HepG2 (cell line): ENCODE results near the gene VPS25. TPM values are rescaled to one million over a fixed set of nuclear protein-coding genes. Genes with fewer than 3 reads are reported as not detected.

Experiments
- ATAC-seq: fragments of 200-7000 bp; cut with Tn5 transposase; 3 replicates; pipeline ENCODE4 v1.9.1; 2020; ENCODE audit warnings: mild to moderate bottlenecking, moderate library complexity
- BruUV-seq: library from RNA; stranded (reverse); fragments of 400-500 nt; replicated peaks from 2 replicates; lab custom pipeline; 2021; lab: Mats Ljungman, UMichigan
- CTCF ChIA-PET: fragments of 300-600 bp; formaldehyde crosslinking; extraction: SDS; loops from one replicate; lab custom pipeline; 2021; ENCODE audit warnings: low total read pairs, inconsistent platforms, low intra/inter-chr PET ratio; lab: Yijun Ruan, JAX
- POLR2A ChIA-PET: fragments of 350-600 bp; sonication (Branson Sonifier 250); formaldehyde crosslinking; loops from one replicate; lab custom pipeline; 2020; ENCODE audit warnings: antibody characterized with exemption, inconsistent platforms; lab: Yijun Ruan, JAX
- DNase-seq: peaks from one replicate; pipeline ENCODE4 v3.0.0-alpha.2; 2015; ENCODE audit warnings: low spot score
- FAIRE-seq: peaks from 3 replicates; lab custom pipeline; 2011; peaks lifted over from hg19 to GRCh38; lab: Jason Lieb, UNC
- H2AFZ ChIP-seq: one replicate; pipeline ENCODE4 v1.6.1; 2011; ENCODE audit warnings: low read length, inconsistent platforms
- H3K27ac ChIP-seq: fragments of 300-600 bp; 3 replicates; pipeline ENCODE4 v1.8.0; 2011; ENCODE audit warnings: mixed run types, mild to moderate bottlenecking, mixed read lengths, low read length, inconsistent platforms; ENCODE audit not compliant: insufficient read depth; ENCODE audit errors: extremely low read length
- H3K27me3 ChIP-seq, 2 experiments: fragments of 200-600 bp in 1 of 2; 2 replicates in 1 of 2; 3 replicates in 1 of 2; pipeline versions ENCODE4 v1.6.0 to v1.8.0; 2011; ENCODE audit warnings: low read length in 2 of 2, mild to moderate bottlenecking in 2 of 2, moderate library complexity in 2 of 2, inconsistent platforms in 1 of 2; ENCODE audit not compliant: insufficient read depth in 2 of 2, control insufficient read depth in 1 of 2
- H3K36me3 ChIP-seq, 2 experiments: fragments of 200-600 bp in 1 of 2; replicated peaks in 1 of 2; 2 replicates in 1 of 2; 3 replicates in 1 of 2; pipeline versions ENCODE4 v1.5.1 to v1.8.0; 2011; ENCODE audit warnings: low read length in 2 of 2, inconsistent platforms in 1 of 2; ENCODE audit not compliant: insufficient read depth in 2 of 2, control insufficient read depth in 1 of 2
- H3K4me1 ChIP-seq: 2 replicates; pipeline ENCODE4 v1.5.1; 2012; ENCODE audit warnings: low read length, inconsistent platforms; ENCODE audit not compliant: insufficient read depth
- H3K4me2 ChIP-seq: 2 replicates; pipeline ENCODE4 v1.6.0; 2011; ENCODE audit warnings: low read depth, low read length, inconsistent platforms
- H3K4me3 ChIP-seq, 3 experiments: fragments of 200-600 bp in 1 of 3; sonication (generic), shearing (Covaris generic) in 1 of 3; replicated peaks in 1 of 3; 2 replicates each; pipeline ENCODE4 v1.5.1; 2011 to 2016; ENCODE audit warnings: low read length in 3 of 3, inconsistent platforms in 2 of 3, low read depth in 2 of 3, mild to moderate bottlenecking in 2 of 3, control low read depth in 1 of 3, mixed read lengths in 1 of 3; ENCODE audit not compliant: insufficient read depth in 1 of 3
- H3K79me2 ChIP-seq: one replicate; pipeline ENCODE4 v1.6.1; 2011; ENCODE audit warnings: low read length, inconsistent platforms; ENCODE audit not compliant: insufficient read depth
- H3K9ac ChIP-seq: 2 replicates; pipeline ENCODE4 v1.6.0; 2011; ENCODE audit warnings: mild to moderate bottlenecking, low read depth, low read length, inconsistent platforms; ENCODE audit not compliant: insufficient read depth
- H3K9me3 ChIP-seq: 2 replicates; pipeline ENCODE4 v1.5.1; 2012; ENCODE audit warnings: mild to moderate bottlenecking, low read length
- H4K20me1 ChIP-seq: 2 replicates; pipeline ENCODE4 v1.6.0; 2011; ENCODE audit warnings: inconsistent platforms, mild to moderate bottlenecking, low read length, moderate library complexity; ENCODE audit not compliant: insufficient read depth
- ASH2L ChIP-seq: fragments of 300-600, 200-600 bp; sonication (generic); IDR thresholded peaks from 2 replicates; pipeline ENCODE4 v1.7.0; 2017; ENCODE audit warnings: low read depth, mild to moderate bottlenecking, moderate library complexity, mixed read lengths, low read length; ENCODE audit not compliant: insufficient read length
- CHD4 ChIP-seq: fragments of 200-600 bp; sonication (generic); IDR thresholded peaks from 2 replicates; pipeline ENCODE4 v1.7.0; 2017; ENCODE audit warnings: mild to moderate bottlenecking, low read length, borderline replicate concordance
- GATAD2A ChIP-seq: IDR thresholded peaks from 2 replicates; pipeline ENCODE4 v1.6.1; 2016
- HHEX ChIP-seq: IDR thresholded peaks from 2 replicates; pipeline ENCODE4 v1.6.1; 2016; ENCODE audit warnings: control low read depth
- NFKBIZ ChIP-seq: IDR thresholded peaks from 2 replicates; pipeline ENCODE4 v1.6.1; 2018; ENCODE audit warnings: missing genetic modification reagents, missing compliant biosample characterization
- RBFOX2 ChIP-seq: fragments of 200-400 bp; formaldehyde crosslinking; IDR thresholded peaks from 2 replicates; pipeline ENCODE4 v1.6.1; 2017; ENCODE audit warnings: low read depth, mild to moderate bottlenecking, low read length
- TEAD3 ChIP-seq: optimal IDR thresholded peaks from 2 replicates; pipeline ENCODE3; 2016; ENCODE audit warnings: borderline replicate concordance
- ZNF616 ChIP-seq: sonication (generic); formaldehyde crosslinking; IDR thresholded peaks from 2 replicates; pipeline ENCODE4 v1.5.0; 2020; ENCODE audit warnings: low read depth, mild to moderate bottlenecking, missing genetic modification reagents
- ZNF772 ChIP-seq: sonication (generic); formaldehyde crosslinking; IDR thresholded peaks from 2 replicates; pipeline ENCODE4 v1.5.0; 2020; ENCODE audit warnings: mild to moderate bottlenecking, missing genetic modification reagents
- WGBS: methylation state at CpG from one replicate; pipeline ENCODE4 v1.1.6; 2017; ENCODE audit warnings: low lambda C conversion rate; 5-methylcytosine and 5-hydroxymethylcytosine counted together
- in situ Hi-C: cut with HindIII; loops from 2 replicates; pipeline ENCODE4 v1.10.0; 2017; ENCODE audit warnings: low pct_unique_long_range_greater_than_20kb; ENCODE audit not compliant: extremely low pct_ligation_motif_present
- intact Hi-C: fragments of 100-400 bp; cut with micrococcal nuclease; formaldehyde crosslinking; loops from one replicate; pipeline ENCODE4 v1.10.0; 2022; ENCODE audit not compliant: unreplicated experiment
- polyA plus RNA-seq, 8 experiments: library from polyadenylated mRNA; depleted of rRNA in 3 of 8; stranded (reverse) in 7 of 8; unstranded in 1 of 8; fragments of >200 nt; fragmentation: Illumina TruSeq in 4 of 8; extraction: Trizol in 4 of 8; gene quantifications; 2 replicates each; pipeline versions ENCODE4 v1.2.1 to v1.2.3, GENCODE V29; 2011 to 2016; ENCODE audit warnings: low read depth in 4 of 8, missing spikeins in 1 of 8, mixed read lengths in 1 of 8; ENCODE audit not compliant: insufficient read depth in 1 of 8
- total RNA-seq, 5 experiments: library from RNA; depleted of rRNA; stranded (reverse); fragments of >200 nt; fragmentation: Illumina TruSeq; extraction: Trizol; gene quantifications; 2 replicates each; pipeline ENCODE4 v1.2.3, GENCODE V29; 2016; ENCODE audit warnings: low read depth in 1 of 5

VPS25 gene
- total and polyA plus RNA-seq, 2 of the 13 experiments (the other 11 are each of a cell fraction or from before 2014, with no cell fraction given): 161 to 249 TPM

- TF ChIP-seq NFKBIZ (CRISPR knock-in tag): no peak
- no peak for TF ChIP-seq HHEX (CRISPR knock-in tag)
- no peak for TF ChIP-seq CHD4
- TF ChIP-seq TEAD3 (CRISPR knock-in tag): peak; percentile 21
- TF ChIP-seq ZNF772 (CRISPR knock-in tag): no peak
- peak; percentile 42 for TF ChIP-seq ASH2L
- no peak for TF ChIP-seq ZNF616 (CRISPR knock-in tag)
Measured at GRCh38 chr17:42809250-42809649, 36.0 kb downstream of the VPS25 start (continued).

GRCh38 chr17:42814633-42815399 is 41.6 kb downstream of the VPS25 start:
- no peaks in the 10 kb centered on the region for H3K4me1 ChIP-seq
- no peaks in the 10 kb centered on the region for H4K20me1 ChIP-seq
- peaks cover 54 to 71% of the 10 kb centered on the region in 2 experiments for H3K36me3 ChIP-seq
- in situ Hi-C loops: no loop called here
- intact Hi-C loops: no loop called here
- H3K79me2 ChIP-seq: no peaks in the 10 kb centered on the region
- no TSS peak for BruUV-seq
- FAIRE-seq: no peak
- no peak overlapping the region for H3K9ac ChIP-seq
- TF ChIP-seq GATAD2A (CRISPR knock-in tag): no peak
- peak; percentile 46; the same call in 1 of the 2 replicates for TF ChIP-seq RBFOX2
- ATAC-seq: no peak
- DNase-seq: no peak
- H3K9me3 ChIP-seq: no peaks in the 10 kb centered on the region
- ChIA-PET POLR2A (interaction anchor here (1.4 to 4.6 kb wide), 4 partner anchors 9 to 41 kb away, joined by 4 to 29 read pairs (median 7); partner anchors contain the start of genes BECN1, CNTD1, COA3 and VPS25), CTCF (no interaction called here)
- H3K27me3 ChIP-seq: no peaks in the 10 kb centered on the region
- WGBS: 95% methylated on average over 8 of the region's 8 CpGs
- H3K4me2 ChIP-seq: no peak overlapping the region
- no peak overlapping the region for H3K27ac ChIP-seq
- H3K4me3 ChIP-seq: no peak overlapping the region
- no peak overlapping the region for H2AFZ ChIP-seq
